ENCODE data around the gene ZBTB7A.

Gene ZBTB7A

DNA sequence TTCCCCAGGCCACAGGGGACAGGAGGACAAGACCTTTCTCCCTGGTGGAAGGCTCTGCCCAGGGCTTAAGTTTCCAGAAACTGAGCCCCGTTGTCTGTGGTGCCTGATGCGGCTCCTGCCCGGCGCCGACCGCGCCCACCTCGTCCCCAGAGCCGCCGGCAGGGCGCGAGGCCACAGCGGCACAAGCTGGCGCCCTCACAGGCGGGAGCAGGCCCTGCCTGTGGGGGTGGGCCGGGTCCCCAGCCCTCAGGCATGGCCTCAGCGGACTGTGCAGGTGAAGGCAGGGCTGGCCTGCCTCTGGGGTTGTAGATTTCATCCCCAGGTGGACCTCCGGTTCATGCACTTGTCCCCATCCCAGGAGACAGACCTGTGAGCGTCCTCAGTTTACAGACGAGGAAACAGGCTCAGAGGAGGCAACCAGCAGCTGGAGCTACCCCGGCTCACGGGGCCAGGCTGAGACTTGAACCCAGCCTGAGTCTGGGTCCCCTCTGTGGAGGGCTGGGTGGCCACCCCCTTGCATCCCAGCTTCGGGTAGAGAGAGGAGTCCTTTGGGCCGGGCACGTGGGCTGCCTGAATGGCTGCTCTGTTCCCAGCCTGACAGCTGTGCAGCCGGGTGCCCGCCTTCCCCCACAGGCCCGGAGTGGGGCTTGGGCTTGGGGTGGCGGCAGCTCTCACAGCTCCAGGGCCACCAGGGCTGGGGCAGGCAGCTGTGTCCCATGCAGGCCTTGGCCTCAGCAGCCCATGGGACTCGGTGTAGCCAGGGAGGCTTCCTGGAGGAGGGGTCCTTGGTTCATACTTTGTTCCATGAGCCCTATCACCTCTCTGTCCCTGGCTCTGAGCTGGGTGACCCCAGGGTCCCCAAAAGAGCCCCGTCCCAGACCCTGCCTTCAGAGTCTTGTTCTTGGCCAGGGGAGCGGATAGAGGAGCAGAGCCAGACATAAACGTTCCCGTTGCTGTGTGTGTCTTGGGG lies 32.4 kb downstream of the ZBTB7A start:
- no peak for FAIRE-seq

DNA sequence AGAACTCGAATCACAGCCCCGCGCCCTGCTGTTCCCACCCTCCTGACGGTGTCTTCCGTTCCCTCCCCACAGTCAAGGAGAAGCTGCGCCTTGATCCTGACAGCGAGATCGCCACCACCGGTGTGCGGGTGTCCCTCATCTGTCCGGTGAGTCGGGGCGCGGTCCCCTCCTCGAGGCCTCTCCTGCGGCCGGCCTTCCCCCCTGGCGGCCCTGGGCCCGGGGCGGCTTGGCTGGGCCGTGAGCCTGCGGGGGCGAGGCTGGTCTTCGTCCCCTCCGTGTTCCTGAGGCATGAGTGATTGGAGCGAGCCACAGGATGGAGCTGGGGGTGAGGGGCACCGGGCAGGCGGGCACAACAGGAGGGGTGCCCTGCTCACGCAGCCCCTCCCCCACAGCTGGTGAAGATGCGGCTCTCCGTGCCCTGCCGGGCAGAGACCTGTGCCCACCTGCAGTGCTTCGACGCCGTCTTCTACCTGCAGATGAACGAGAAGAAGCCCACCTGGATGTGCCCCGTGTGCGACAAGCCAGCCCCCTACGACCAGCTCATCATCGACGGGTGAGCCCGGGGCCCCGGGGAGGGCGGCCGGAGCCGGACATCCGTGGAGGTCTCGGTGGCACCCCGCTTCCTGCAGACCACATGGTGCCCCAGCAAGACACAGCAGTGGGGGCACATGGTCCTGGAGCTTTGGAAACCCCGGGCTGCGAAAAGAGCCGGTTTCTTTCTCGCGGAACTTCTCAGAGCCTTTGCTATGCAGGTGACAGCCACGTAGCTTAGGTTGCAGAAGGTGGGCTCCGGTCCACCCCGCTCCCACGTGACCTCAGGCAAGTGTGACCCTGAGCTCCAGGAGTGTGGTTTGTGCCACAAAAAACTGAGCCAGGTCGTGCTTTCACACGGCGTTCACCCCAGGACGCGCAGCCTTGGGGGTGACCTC lies 33.4 kb downstream of the ZBTB7A start:
- no peak for FAIRE-seq

DNA sequence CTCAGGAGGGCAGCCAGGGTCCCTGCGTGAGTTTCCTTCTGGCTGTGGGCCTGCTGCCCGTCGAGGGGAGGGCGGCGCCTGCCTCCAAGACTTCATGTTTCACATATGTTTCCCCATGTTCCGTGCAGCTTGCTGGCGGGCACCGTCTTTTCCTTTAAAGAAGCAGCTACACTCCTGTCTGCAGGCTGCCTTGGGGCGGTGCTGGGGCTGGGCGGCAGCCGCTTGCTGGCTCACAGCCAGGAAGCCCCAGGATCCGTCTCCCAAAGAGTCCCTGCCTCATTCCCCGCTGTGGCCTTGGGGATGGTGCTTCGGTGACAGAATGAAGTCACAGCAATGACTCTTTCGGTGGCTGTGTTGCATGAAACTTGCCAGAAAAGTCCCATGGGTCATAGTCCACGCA lies 34.3 kb downstream of the ZBTB7A start:
- FAIRE-seq, result no peak

DNA sequence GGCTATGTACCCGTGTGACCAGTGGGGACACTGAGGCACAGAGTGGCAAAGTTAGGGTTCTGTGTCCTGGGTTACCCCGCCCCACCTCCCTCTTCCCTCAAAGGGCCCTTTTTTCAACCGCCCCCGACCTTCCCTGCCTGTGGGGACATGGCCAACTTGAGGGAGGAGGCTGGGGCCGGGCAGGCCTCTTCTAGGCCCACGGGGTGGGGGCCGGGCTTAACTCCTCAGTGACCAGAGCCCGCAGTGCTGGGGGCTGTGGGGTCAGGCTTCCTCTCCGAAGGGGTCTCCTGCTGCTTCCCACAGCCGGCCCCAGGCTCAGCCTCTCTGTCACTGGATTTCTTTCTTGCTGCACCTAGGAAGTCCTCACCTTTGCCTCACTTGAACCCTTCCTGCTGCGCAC lies 35.3 kb downstream of the ZBTB7A start:
- no peak for FAIRE-seq

DNA sequence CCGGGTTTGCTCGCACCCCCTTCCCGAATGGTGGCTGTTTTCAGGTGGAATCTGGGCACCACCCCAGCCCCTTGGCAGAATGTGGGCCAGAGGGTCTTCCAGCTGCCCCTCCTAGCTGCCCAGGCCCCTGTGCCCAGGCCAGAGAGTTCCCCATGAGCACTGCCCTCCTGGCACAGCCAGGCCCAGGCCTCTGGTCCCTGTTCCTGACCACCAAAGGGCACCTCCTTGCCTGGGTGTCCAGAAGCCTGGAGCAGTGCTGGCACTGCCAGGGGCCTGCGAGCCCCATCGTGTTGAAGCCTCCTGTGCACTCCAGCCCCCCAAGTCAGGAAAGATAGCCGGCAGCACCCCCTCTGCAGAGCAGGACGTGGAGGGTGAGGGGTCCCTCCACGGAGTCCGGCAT lies 35.7 kb downstream of the ZBTB7A start:
- FAIRE-seq, result no peak

DNA sequence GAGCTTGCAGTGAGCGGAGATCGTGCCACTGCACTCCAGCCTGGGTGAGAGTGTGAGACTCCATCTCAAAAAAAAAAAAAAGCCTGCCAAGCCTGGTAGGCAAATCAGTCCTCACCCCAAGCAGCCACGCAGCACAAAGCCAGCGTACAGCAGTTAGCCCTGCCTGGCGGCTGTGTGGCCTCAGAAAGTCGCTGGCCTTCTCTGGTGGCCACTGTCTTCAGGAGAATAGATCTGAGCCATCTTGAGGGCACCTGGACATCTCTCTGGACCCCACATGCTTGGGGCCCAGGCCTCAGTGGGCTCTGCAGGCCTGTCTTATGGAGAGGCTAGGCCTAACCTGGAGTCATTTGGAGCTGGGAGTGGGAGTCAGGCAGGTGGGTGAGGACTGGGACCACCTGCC lies 36.1 kb downstream of the ZBTB7A start:
- FAIRE-seq, result no peak

DNA sequence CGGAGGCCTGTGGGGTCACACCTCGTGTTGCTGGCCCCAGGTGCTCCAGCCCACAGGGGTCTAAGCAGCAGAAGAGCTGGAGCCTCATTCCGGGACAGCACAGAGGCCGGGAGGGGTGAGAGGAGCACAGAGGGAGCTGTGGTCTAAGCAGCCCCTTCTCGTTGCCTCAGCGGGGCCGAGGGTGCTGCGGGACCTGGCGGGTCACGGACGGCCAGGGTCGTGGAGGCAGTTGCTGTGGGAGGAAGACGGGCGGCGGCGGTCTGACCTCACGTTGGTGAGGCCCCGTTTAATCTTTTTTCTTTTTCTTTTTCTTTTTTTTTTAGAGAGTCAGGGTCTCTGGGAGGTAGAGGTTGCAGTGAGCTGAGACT lies 37.5 kb downstream of the ZBTB7A start:
- FAIRE-seq, result no peak

DNA sequence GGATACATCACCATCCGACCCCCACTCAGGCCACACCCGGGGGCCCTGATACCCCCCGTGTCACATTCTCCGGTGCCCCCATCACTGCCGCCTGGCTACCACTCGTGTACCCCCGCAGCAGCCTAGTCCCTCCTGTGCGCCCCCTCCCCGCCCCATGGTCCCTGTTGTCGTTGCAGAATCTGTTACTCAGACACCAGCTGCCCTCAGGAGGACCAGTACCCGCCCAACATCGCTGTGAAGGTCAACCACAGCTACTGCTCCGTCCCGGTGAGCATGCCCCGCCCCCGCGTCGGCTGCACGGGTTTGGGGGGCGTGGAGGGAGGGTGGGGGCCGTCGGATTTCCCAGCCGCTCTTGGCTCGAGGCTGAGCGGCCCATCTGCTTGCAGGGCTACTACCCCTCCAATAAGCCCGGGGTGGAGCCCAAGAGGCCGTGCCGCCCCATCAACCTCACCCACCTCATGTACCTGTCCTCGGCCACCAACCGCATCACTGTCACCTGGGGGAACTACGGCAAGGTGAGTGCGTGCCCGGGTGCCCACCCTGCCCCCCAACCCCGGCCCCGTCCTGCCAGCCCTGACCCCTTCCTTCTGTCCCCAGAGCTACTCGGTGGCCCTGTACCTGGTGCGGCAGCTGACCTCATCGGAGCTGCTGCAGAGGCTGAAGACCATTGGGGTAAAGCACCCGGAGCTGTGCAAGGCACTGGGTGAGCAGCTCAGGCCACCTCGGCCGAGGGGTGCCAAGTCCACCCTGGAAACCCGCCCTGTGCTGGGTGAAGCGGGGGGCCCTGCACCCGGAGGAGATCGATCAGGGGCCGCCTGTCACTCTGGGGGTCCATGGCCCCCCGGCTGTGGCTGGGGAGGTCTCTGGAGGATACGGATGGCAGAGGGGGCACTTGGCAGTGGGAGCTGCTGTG lies 38.1 kb downstream of the ZBTB7A start:
- FAIRE-seq, result no peak

DNA sequence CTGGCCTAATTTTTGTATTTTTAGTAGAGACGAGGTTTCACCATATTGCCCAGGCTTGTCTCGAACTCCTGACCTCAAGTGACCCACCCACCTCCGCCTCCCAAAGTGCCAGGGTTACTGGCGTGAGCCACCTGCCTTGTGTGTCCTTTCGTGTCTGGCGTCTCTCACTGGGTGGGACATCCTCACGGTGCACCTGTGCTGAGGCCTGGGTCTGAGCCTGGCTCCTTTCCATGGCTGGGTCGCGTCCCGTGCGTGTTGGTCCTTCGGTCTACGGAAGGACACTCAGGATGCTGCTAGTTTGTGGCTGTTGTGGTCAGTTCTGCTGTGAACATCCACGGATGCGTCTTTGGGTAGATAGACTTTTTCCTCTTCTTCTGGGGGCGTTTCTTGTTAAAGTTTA lies 39.6 kb downstream of the ZBTB7A start:
- FAIRE-seq, result no peak

DNA sequence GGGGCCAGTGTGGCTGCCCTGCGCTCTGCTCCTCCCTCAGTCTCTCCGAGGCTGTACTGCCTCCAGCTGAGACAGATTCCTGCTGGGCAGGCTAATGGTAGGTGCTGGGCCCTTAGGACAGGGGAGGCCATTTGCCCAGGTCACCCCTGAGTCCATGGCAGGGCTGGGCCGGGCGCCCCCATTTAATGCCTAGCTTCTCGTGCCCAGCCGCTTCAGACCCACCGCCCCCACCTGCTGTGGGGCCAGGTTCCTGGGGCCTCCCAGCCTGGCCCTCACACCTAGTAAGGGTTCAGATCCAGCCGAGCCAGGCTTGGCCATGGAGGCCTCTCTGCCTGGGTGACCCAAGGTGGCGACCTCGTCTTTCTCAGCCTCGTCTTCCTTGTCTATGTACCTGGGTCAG lies 41.4 kb downstream of the ZBTB7A start:
- no peak for FAIRE-seq

DNA sequence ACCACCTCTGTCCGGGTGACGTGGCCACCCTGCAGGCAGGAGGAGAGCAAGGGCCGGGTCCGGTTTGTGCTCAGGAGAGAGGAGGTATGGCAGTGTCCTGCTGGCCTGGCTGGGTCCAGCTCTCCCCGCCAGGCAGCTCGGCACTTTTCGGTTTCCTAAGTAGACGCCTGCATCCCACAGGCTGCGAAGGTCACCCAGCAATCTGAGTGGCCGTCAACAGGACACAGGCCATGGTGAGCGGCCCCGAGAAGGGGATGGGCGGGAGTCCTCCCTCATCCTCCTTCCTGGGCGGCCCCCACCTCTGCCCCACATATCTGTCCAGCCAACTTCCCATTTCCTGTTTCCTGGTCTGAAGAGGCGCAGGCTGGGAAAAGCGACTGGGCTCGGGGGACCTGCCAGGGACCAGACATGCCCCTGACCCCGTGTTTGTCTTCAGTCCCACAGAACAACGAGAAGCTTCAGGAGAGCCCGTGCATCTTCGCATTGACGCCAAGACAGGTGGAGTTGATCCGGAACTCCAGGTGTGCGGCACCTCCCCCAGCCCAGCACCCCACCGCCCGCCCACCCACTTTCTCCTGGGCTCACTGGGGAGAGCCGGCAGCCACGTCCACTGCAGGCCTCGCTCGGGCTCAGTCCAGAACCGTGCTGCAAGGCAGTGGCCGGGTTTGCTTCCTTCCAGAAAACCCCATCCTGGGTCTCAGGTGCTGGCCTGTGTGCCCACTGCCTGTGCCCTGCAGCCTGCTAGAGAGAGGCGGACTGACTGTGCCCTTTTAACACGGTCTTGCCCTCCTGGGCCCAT lies 42.9 kb downstream of the ZBTB7A start:
- FAIRE-seq, result no peak

DNA sequence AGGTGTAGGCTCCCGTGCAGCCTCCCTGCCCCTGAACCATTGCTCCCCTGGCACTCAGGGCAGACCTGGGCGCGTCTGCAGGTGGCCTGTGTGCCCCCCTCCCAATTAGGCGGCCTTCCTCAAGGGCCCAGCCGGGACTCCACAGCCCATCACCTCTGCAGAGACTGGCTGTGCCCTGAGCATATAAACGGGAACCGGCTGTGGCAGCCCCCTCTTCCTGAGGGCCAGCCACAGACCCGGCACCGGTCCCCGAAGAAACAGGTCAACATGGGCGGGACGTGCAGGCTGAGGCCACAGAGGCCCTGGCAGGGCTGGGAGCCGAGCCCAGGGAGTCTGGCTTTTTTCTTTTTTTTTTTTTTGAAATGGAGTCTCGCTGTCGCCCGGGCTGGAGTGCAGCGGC lies 47.1 kb downstream of the ZBTB7A start:
- no peak for FAIRE-seq

DNA sequence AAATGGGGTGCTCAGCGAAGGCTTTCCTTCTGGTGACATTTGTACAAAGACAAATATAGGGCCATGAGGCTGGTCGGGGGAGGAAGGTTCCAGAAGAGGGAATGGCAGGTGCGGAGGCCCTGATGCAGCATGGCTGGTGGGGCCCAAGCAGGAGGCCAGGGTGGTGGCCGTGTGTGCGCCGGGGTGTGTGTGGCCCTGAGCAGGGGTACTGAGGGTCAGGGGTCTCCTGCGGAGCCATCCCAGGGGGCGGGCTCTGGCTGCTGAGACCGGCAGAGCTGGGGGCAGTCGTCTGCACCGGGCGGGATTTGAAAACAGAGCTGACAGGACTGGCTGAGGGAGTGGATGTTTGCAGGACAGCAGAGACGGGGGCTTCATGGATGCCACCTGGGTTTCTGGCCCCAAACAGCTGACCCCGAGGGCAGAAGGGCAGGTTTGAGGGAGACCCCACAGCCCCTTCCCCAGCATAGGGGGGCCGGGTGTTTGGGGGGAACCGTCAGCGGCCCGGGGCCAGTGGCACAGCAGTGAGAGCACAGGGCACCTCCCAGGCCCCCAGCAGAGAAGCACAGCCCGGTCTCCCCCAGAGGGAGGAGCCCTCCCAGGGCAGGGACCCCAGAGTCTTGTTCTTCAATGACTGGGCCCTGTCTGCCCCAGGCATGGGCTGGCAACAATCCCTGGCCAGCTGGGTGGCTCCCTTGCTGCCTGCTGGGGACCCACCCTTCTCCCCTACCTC lies 47.8 kb downstream of the ZBTB7A start:
- FAIRE-seq, result no peak

DNA sequence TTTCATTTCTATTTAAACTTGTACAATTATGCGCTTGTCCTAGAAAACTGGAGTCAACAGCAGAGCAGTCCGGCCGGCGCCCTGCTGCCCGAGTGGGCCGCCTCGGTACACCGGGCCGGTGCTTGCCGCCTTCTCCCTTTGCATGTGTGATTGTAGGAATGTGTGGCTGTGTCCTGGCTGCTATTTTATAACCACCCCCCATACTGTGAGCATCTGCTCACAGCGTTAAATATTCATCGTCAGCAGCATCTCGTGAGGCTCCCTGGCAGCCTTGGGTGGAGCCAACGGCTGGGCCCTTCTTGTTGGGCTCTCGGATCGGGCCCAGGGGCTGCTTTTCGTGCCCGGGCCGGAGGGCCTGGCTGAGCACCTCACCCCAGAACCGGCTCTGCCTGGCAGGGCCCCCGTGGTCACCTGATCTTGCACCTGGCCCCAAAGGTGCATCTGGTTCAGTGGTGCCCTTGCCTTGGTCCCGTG lies 48.5 kb downstream of the ZBTB7A start:
- no peak for FAIRE-seq

DNA sequence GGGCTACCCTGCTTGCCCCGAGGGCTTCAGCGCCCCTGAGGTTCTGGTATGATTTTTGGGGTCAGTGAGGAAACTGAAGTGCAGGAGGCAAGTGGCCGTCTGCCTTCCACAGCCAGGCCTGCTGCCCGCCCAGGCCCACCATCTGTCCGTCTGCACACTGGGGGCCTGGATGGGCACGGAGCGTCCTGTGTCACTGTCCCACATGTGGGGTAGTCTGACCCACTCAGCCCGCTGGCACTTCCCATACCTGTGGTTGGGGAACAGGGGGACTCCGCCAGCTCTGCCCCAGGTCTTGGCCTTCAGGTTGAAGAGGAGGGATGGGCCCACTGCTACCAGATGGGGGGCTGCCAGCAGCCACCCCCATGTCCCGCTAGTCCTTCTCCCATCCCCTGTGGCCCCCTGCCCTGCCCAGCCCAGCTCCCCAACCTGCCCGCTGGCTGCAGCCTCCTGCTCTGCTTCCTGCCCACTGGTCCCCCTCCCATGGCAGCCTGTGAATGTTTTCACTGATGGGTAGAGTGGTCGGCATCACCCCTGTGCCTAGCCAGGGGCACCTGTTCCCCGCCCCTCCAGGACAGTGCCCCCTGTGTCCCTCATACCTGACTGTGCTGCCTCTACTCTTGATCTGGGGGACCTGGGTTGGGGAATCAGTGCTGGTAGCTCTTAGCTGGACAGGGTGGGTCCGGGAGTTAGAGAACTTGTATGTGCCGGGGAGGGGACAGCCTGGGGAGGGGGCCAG lies 49.6 kb downstream of the ZBTB7A start:
- FAIRE-seq, result no peak

DNA sequence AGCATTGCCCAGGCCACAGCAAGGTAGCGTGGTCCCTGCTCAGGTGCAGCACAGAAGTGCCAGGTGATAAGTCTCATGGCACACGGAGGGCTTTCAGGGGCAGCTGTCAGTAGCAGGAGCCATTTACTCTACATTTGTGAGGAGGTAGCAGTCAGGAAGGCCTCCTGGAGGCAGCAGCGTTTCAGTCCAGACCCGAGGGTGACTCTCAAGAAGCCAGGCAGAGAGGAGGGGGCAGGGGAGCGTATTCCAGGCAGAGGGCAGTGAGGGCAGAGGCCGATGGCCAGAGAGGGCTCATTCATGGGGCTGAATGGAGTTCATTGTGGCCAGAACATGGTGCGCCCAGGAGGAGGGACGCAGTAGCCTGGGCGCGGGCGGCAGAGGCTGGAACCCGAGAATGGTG lies 50.2 kb downstream of the ZBTB7A start:
- no peak for FAIRE-seq

DNA sequence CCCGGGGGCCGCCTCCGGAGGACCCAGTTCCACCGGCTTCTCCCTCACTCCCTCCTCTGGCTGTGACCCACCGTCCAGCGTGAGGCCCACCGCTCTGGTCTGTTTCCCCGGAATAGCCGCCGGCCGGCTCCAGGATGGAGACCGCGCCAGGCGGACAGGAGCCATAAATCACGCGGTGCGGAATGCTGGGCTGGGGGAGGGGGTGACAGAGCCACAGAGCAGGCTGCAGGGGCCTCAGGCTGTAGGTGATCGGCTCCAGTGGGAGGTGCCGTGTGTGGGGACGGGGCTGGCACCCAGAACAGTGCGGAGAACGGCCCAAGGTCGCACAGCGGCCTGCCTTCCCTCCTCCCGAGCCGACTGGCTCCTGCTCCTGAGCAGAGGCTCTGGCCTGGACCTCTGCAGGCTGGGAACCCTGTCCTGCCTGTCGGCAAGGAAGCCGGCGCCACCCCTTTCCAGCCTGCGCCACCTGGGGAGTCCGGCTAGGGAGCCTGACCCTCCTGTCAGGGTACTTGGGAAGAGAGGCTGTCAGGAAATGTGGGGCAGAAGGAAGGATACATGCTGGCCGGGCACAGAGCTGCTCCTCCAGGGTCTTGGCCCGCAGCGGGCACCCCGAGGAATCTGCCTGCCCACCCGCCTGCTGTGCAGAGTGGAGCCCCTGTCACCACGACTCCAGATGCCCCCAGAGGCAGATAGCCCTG lies 50.8 kb downstream of the ZBTB7A start:
- no peak for FAIRE-seq

DNA sequence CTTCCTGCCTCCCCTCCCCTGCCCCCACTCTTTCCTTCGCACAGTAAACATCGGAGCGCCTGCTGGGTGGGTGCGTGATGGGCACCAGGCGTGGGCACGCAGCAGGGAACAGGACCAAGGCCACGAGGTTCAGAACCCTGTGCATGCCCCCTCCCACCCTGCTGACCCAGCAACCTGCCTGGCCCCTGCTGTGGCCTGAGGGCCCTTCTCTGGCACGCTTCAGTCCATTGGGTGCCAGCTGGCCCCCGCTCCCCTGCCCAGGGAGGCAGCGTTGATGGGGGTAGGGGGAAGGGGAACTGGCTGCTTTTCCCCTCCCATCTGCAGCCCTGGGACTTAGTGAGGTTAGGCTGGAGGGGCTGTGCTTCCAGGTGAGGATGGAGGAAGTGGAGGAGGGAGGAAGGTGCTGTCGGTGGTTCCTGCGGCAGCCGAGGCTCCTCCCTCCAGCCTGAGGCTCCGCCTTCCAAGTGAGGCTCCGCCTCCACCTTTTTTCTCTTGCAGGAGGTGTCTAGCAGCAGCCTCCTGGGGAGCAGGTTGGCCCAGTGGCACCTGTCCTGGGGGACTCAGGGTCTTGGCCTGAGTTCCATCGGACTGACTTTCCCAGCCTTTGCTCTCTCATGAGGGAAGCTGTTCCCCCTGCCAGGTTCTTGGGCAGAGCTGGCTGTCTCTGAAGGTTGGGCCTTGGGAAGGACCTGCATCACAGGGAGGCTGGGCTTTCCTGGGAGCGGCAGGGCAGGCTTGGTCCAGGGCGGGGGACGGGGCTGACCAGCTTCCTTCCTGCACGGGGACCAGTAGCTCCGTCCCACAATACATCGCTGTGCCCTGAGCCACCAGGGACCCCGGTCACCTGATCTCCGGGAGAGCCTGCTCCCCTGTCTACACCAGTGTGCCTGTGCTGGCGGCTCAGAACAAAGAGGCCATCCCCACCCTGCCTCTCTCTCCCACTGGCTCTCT lies 51.9 kb downstream of the ZBTB7A start:
- no peak for FAIRE-seq
